ENCODE results near the gene SEC61A2. TPM values are rescaled to one million over a fixed set of nuclear protein-coding genes. Genes with fewer than 3 reads are reported as not detected.

SEC61A2 gene
- total RNA-seq, 4 donors from 2014 or later, result 1.5 to 15.1 (median 7.6) TPM

DNA sequence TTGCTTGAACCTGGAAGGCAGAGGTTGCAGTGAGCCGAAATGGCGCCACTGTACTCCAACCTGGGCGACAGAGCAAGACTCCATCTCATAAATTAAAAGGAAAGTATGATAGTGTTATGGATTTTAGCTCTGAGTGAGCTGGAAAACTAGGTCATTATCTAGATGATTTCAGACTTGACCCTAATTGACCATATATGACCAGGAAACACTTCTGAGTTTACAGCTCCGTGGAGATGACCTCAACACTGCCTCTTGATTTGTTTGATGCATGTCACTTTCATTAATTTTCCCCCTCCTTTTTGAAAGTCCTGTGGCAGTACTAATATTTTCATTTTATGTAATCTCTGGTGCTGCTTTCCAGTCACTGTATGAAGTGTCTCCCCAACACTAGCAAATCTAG lies 7.8 kb upstream of the SEC61A2 start:
- intact Hi-C loops (cut with DNase I; ENCODE audit: low total_unique reads) (no loop called here), in situ Hi-C loops (cut with MboI; ENCODE audit: low pct_ligation_motif_present in 1 of 4, low pct_unique_long_range_greater_than_20kb in 1 of 4, low sequenced_read_pairs in 3 of 4) (no loop called here)
- H3K9me3 ChIP-seq, result no peaks in the 10 kb centered on the region
- 73 to 77% methylated on average over 4 of the region's 4 CpGs for WGBS, 2 donors (ENCODE audit: low coverage in 1 of 2)
- no peak for DNase-seq
- TF ChIP-seq, protein P1, sequence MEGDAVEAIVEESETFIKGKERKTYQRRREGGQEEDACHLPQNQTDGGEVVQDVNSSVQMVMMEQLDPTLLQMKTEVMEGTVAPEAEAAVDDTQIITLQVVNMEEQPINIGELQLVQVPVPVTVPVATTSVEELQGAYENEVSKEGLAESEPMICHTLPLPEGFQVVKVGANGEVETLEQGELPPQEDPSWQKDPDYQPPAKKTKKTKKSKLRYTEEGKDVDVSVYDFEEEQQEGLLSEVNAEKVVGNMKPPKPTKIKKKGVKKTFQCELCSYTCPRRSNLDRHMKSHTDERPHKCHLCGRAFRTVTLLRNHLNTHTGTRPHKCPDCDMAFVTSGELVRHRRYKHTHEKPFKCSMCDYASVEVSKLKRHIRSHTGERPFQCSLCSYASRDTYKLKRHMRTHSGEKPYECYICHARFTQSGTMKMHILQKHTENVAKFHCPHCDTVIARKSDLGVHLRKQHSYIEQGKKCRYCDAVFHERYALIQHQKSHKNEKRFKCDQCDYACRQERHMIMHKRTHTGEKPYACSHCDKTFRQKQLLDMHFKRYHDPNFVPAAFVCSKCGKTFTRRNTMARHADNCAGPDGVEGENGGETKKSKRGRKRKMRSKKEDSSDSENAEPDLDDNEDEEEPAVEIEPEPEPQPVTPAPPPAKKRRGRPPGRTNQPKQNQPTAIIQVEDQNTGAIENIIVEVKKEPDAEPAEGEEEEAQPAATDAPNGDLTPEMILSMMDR (IDR thresholded peaks at IDR 0.05), result no peak
- TF ChIP-seq EP300 (IDR thresholded peaks at IDR 0.05; ENCODE audit: low read depth) (no peak), POLR2AphosphoS5 (IDR thresholded peaks at IDR 0.05) (no peak), POLR2A (IDR thresholded peaks at IDR 0.05) (no peak)
- H3K4me3 ChIP-seq, result no peak overlapping the region
- H3K36me3 ChIP-seq, result peaks cover 0 to 24% (median 10%) of the 10 kb centered on the region in 4 donors
- no peaks in the 10 kb centered on the region for H3K27me3 ChIP-seq
- no peak overlapping the region for H3K27ac ChIP-seq
- no peaks in the 10 kb centered on the region for H3K4me1 ChIP-seq

DNA sequence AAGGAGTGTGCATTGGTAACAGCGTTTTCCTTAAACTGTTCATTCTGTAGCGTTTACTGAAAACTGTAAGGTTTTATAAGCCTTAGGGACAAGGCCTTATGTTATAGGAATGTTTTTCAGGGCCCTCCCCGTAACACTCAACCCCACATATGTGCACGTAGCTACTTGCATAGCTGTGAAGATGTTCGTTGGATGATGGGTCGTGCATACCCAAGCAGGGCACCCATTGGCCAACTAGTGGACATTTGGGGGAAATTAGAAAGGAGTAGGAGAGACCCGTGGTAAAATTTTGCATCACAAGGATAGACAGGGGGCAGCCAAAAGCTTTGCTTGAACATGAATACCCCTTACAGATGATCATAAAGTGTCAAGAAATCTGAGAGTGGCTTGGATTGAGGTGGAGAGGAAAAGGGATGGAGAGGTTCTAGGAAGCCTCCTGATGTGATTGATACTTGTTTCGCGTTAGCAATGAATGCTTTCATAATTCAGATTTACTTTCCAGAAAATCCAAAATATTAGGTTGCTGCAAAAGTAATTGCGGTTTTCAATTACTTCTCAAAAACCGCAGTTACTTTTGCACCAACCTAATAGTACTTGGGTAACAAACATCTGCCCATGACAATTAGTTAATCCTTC lies 878 bp downstream of the SEC61A2 start:
- Histone ChIP-seq H3K4me1 (peaks cover 3 to 11% (median 5%) of the 10 kb centered on the region in 4 donors), H3K27ac (peak overlapping the region; percentile 98 to 99 (median 98)), H3K4me3 (peak overlapping the region; percentile 66 to 99 (median 98)), H3K36me3 (no peaks in the 10 kb centered on the region), H3K27me3 (no peaks in the 10 kb centered on the region), H3K9me3 (no peaks in the 10 kb centered on the region)
- in situ Hi-C loops (cut with MboI; ENCODE audit: low pct_ligation_motif_present in 1 of 4, low pct_unique_long_range_greater_than_20kb in 1 of 4, low sequenced_read_pairs in 3 of 4) (no loop called here), intact Hi-C loops (cut with DNase I; ENCODE audit: low total_unique reads) (no loop called here)
- peak; percentile 19 for DNase-seq
- WGBS, 2 donors (ENCODE audit: low coverage in 1 of 2), result 26 to 31% methylated on average over 10 to 11 of the region's 11 CpGs
- TF ChIP-seq, protein P1 (IDR thresholded peaks at IDR 0.05), result peak; percentile 4 to 45 (median 33)
- TF ChIP-seq POLR2A (IDR thresholded peaks at IDR 0.05), result no peak

DNA sequence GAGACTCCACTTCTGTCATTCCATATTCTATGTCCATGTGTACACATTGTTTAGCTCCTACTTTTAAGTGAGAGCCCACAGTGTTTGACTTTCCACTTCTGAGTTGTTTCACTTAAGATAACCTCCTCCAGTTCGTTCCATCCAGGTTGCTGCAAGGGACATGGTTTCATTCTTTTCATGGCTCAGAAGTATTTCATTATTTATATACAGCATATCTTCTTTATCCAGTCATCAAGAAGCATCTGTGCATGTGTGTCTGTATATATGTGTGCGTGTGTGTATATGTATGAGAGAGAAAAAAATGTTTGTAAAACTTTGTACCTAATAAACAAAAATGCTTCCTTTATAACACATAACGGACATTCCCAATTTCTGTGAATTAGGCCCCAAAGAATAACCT lies 6.2 kb downstream of the SEC61A2 start:
- Histone ChIP-seq H3K36me3 (peaks cover 0 to 23% (median 6%) of the 10 kb centered on the region in 4 donors), H3K27ac (no peak overlapping the region), H3K27me3 (no peaks in the 10 kb centered on the region), H3K9me3 (no peaks in the 10 kb centered on the region), H3K4me3 (no peak overlapping the region), H3K4me1 (peaks cover 0 to under 1% (median 0%) of the 10 kb centered on the region in 4 donors)
- intact Hi-C loops (cut with DNase I; ENCODE audit: low total_unique reads) (no loop called here), in situ Hi-C loops (cut with MboI; ENCODE audit: low pct_ligation_motif_present in 1 of 4, low pct_unique_long_range_greater_than_20kb in 1 of 4, low sequenced_read_pairs in 3 of 4) (no loop called here)
- DNase-seq, result no peak
- TF ChIP-seq POLR2A (IDR thresholded peaks at IDR 0.05), result no peak
- no peak for TF ChIP-seq EP300 (IDR thresholded peaks at IDR 0.05; ENCODE audit: low read depth)
- TF ChIP-seq POLR2AphosphoS5 (IDR thresholded peaks at IDR 0.05), result no peak
- TF ChIP-seq, protein P1 (IDR thresholded peaks at IDR 0.05), result no peak
- WGBS, 2 donors (ENCODE audit: low coverage in 1 of 2), result 78 to 85% methylated on average over 3 of the region's 3 CpGs

DNA sequence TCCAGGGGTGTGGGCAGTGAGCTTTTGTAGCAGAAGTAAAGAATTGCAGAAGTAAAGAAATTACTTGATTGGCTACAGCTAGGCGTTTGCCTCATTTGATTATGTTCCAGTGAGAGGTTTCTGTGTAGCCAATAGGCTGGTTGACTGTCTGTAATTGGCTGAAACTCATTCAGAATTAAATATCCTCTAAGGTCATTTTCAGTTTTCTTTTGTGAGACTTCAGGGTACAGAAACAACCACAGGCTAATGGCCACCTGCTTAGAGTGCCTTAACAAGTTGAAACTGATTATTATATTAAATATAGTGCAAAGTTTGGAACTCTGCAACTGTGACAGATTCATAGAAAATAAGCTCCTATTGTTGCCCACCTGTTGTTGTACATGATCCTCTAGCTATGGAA lies 10.6 kb downstream of the SEC61A2 start:
- Histone ChIP-seq H3K9me3 (no peaks in the 10 kb centered on the region), H3K36me3 (peaks cover 0 to 32% (median 15%) of the 10 kb centered on the region in 4 donors), H3K4me3 (no peak overlapping the region), H3K4me1 (no peaks in the 10 kb centered on the region), H3K27ac (no peak overlapping the region), H3K27me3 (no peaks in the 10 kb centered on the region)
- DNase-seq, result no peak
- in situ Hi-C loops (cut with MboI; ENCODE audit: low pct_ligation_motif_present in 1 of 4, low pct_unique_long_range_greater_than_20kb in 1 of 4, low sequenced_read_pairs in 3 of 4), result no loop called here
- WGBS, 2 donors (ENCODE audit: low coverage in 1 of 2), result 90 to 100% methylated on average over 1 of the region's 1 CpG
- TF ChIP-seq POLR2A (IDR thresholded peaks at IDR 0.05), result no peak
- no peak for TF ChIP-seq POLR2AphosphoS5 (IDR thresholded peaks at IDR 0.05)
- TF ChIP-seq EP300 (IDR thresholded peaks at IDR 0.05; ENCODE audit: low read depth), result no peak
- TF ChIP-seq, protein P1 (IDR thresholded peaks at IDR 0.05), result no peak
- intact Hi-C loops (cut with DNase I; ENCODE audit: low total_unique reads), result loop anchor here (10.0 kb wide), 1 partner anchor 1465 kb away; no protein-coding TSS in a partner anchor

Measured in transverse colon (tissue), 4 donors.